ENCODE results near the gene ZFYVE28. TPM values are rescaled to one million over a fixed set of nuclear protein-coding genes. Genes with fewer than 3 reads are reported as not detected.

The ZFYVE28 gene
- total and polyA plus RNA-seq, 2 of the 8 experiments (the other 6 are each of a cell fraction or from before 2014, with no cell fraction given): 1.7 to 4.9 TPM

DNA sequence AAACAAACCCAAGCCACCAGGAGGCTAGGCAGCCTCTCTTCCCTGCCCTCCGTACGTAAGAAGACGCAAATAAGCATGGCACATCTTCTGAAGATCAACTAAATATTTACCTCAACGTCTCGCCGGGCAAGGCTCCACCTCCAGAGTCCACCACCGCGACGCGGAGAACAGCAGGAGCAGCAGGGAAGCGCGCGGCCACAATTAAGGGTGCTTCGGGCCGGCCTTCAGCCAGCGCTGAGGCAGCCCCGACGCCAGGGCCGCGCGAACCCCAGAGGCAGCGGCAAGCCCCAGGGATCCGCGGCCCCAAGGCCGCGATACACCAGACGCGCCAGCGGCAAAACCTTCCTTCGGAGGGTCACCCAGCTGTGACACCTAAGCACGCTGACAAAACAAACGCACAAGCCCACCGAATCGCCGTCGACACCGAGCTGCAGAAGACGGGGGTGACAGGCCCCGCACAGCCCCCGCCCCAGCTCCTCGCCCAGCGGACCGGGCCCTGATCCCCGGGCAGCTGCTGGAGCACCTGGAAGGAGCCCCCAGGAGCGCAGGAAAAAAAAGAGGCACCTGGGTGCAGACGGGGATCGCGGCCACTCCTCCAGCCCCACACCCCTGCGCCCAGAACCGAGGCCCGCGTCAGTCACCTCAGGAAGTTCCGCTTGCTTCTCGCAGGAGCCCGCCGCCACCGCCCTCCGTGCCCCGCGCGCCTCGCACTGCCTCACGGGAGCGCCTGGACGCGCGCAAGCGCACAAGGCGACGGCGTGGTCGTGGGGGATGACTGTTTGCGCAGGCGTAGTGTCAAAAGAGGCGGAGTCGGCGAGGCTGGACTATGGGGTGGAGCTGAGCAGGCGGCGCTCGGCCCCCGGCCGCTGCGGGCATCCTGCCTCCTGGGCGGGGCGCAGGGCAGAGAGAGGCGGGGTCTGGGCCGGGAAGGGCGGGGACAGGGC, 176.8 kb downstream of the ZFYVE28 start, which contains the start of the genes HAUS3 and POLN:
HAUS3 (minus strand) TSS at position 712 of the 944 bp plus-strand sequence. CDS start 1,175 bp downstream, outside the sequence.
POLN (minus strand) TSS at position 712 of the 944 bp plus-strand sequence. CDS start 12,890 bp downstream, outside the sequence.
- Histone ChIP-seq H3K56ac (replicated peaks; ENCODE audit: insufficient read length, low read depth, low read length) (peak within 1 kb of the TSS; percentile 87), H4K5ac (ENCODE audit: insufficient read length, low read depth, low read length) (peak within 1 kb of the TSS; percentile 44), H3K14ac (ENCODE audit: insufficient read length) (no peak within 1 kb of the TSS), H2BK5ac (ENCODE audit: low read depth, low read length) (no peak within 1 kb of the TSS), H2BK15ac (ENCODE audit: low read length) (0 out of 2 replicates have a peak within 1 kb of the TSS, but pooled peaks have one; percentile 12), H3K9ac (replicated peaks in 1 of 4; ENCODE audit: extremely low read depth in 1 of 4, low read depth in 3 of 4, low read length in 3 of 4) (peak within 1 kb of the TSS; percentile 50 to 82 (median 54)), H4K8ac (ENCODE audit: extremely low read depth, insufficient read depth, low read length) (no peak within 1 kb of the TSS; the same call in none of the 2 replicates), H2AFZ (ENCODE audit: low read length) (peak within 1 kb of the TSS; percentile 62; the same call in 1 of the 2 replicates), H2BK120ac (replicated peaks; ENCODE audit: low read depth, low read length) (no peak within 1 kb of the TSS), H3K4ac (replicated peaks; ENCODE audit: insufficient read length, low read depth, low read length) (no peak within 1 kb of the TSS), H3K23ac (ENCODE audit: insufficient read length) (peak within 1 kb of the TSS; percentile 99), H2BK12ac (ENCODE audit: low read depth, low read length) (no peak within 1 kb of the TSS), H3K4me3 (ENCODE audit: extremely low read depth in 1 of 4, insufficient read depth in 2 of 4, low read depth in 3 of 4, low read length in 4 of 4) (peak within 1 kb of the TSS; percentile 75 to 94 (median 84)), H3K23me2 (ENCODE audit: low read depth, low read length) (no peaks in the 10 kb centered on the region), H3K4me2 (ENCODE audit: insufficient read depth in 1 of 2, low read depth in 2 of 2, low read length in 2 of 2) (peak within 1 kb of the TSS; percentile 79 to 89), H2AK5ac (ENCODE audit: low read depth, low read length) (no peak within 1 kb of the TSS), H2BK20ac (ENCODE audit: low read length) (no peak within 1 kb of the TSS), H4K20me1 (replicated peaks in 1 of 2; ENCODE audit: control insufficient read depth in 1 of 2, insufficient read depth in 2 of 2, low read length in 2 of 2) (peaks cover 0 to 6% of the 10 kb centered on the region in 2 experiments), H4K91ac (replicated peaks; ENCODE audit: insufficient read length, low read length) (peak within 1 kb of the TSS; percentile 3), H3K4me1 (replicated peaks in 1 of 4; ENCODE audit: control insufficient read depth in 3 of 4, insufficient read depth in 4 of 4, low read length in 3 of 4) (peaks cover 0 to 2% (median 0%) of the 10 kb centered on the region in 4 experiments; a peak in 1 of 7 replicates), H3K27ac (ENCODE audit: low read depth, low read length) (no peak within 1 kb of the TSS), H3K9me3 (ENCODE audit: insufficient read depth in 2 of 2, low read depth in 1 of 2, low read length in 1 of 2) (no peaks in the 10 kb centered on the region; a peak in 1 of 4 replicates), H3K18ac (ENCODE audit: extremely low read depth, low read length) (no peak within 1 kb of the TSS), H3K79me2 (ENCODE audit: control insufficient read depth in 1 of 2, insufficient read depth in 2 of 2, low read length in 2 of 2) (peaks cover 0 to 37% of the 10 kb centered on the region in 2 experiments; a peak in 3 of 4 replicates), H3K36me3 (ENCODE audit: control insufficient read depth in 2 of 4, insufficient read depth in 4 of 4, low read length in 3 of 4) (peaks cover 0 to 7% (median 0%) of the 10 kb centered on the region in 4 experiments; a peak in 1 of 8 replicates), H3K27me3 (replicated peaks in 1 of 4; ENCODE audit: control insufficient read depth in 3 of 4, extremely low read depth in 1 of 4, insufficient read depth in 3 of 4, low read length in 3 of 4) (no peaks in the 10 kb centered on the region), H3K79me1 (ENCODE audit: low read depth, low read length) (no peaks in the 10 kb centered on the region; the same call in 1 of the 2 replicates)
- ChIA-PET CTCF (ENCODE audit: partially characterized antibody) (interaction anchor here (1.4 to 2.7 kb wide), 3 partner anchors 14 to 119 kb away, joined by 5 to 13 read pairs (median 7); no protein-coding TSS in a partner anchor), POLR2A (ENCODE audit: partially characterized antibody) (interaction anchor here (0.8 to 1.6 kb wide), 2 partner anchors 9 to 200 kb away, joined by 3 to 4 read pairs; no protein-coding TSS in a partner anchor)
- FAIRE-seq: no peak
- 3% methylated on average over 67 of the region's 88 CpGs; no CpG with 5 or more reads in 1 of the 2 experiments for WGBS, 2 experiments (ENCODE audit: extremely low coverage in 1 of 2, insufficient coverage in 1 of 2, insufficient read length in 1 of 2, insufficient replicate concordance in 2 of 2, low coverage in 1 of 2, low lambda C conversion rate in 2 of 2, missing lambda C conversion rate in 1 of 2)
- peak; percentile 95 to 99 for DNase-seq (ENCODE audit: low read depth in 1 of 2, low spot score in 2 of 2)
- TF ChIP-seq CREB1 (IDR thresholded peaks at IDR 0.05) (no peak; the same call in 1 of the 2 replicates), SIN3A (conservative IDR thresholded peaks at IDR 0.05 in 1 of 2, IDR thresholded peaks at IDR 0.05 in 1 of 2; ENCODE audit: low read depth in 1 of 2, low read length in 2 of 2) (peak in 1 of 2 experiments; percentile 76; a peak in 2 of 4 replicates), HDAC2 (IDR thresholded peaks at IDR 0.05; ENCODE audit: borderline replicate concordance in 1 of 2, low read depth in 2 of 2, low read length in 2 of 2) (peak in 1 of 2 experiments; percentile 80; a peak in 1 of 4 replicates), SP2 (IDR thresholded peaks at IDR 0.05; ENCODE audit: low read length) (no peak), KDM1A (IDR thresholded peaks at IDR 0.05; ENCODE audit: borderline replicate concordance, low read length) (no peak), KDM4A (IDR thresholded peaks at IDR 0.05; ENCODE audit: low read depth, low read length, severe bottlenecking) (peak; percentile 90), CHD2 (IDR thresholded peaks at IDR 0.05; ENCODE audit: low read length) (0 out of 2 replicates have a peak, but pooled peaks have one; percentile 15), CEBPB (IDR thresholded peaks at IDR 0.05; ENCODE audit: low read depth, low read length) (no peak), SRF (IDR thresholded peaks at IDR 0.05; ENCODE audit: low read depth, low read length) (no peak), CBX8 (IDR thresholded peaks at IDR 0.05; ENCODE audit: borderline replicate concordance, low read depth, low read length) (no peak)

Measured in H1 (cell line).